ENCODE measurements around the gene TMEM51.
"Not testable (repeated sequence)": the region's sequence is repeated elsewhere in the genome, so short reads cannot be mapped to it uniquely, and the experiment has no call there.

The TMEM51 gene

DNA sequence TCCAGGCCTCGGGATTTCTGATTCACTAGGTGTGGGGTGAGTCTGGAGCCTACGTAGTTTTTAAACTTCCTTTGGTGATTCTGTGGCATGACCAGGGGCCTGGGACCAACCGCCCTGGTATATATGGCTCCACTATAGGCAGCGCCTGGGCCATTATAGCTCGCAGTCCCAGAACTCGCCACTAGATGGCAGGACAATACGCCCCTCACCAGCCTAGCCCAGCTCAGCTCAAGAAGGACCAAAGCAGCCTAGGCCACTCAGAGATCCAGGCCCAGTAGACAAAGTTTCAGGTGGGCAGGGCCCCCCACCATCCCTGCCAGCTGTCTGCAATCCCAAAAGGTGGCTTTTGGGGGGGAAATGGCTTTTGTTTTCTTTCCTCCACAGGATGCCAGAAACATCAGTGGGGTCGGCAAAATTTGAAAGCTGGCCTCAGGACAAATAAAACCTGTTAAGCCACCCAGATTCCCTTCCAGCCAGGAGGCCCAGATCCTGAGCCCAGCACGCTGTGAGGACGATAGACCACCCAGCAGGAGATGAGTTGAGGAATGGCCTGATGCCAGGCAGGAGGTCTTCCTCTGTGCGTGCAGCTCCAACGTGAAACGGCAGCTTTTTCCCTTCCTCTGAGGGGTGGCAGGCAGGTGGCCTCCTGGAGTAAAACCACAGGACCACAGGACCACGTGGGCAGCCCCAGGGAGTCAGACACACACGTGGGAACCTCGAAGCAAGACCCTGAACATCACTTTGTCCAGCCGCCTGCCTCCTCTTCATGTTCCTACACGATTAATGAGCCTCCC is 24.8 kb upstream of the TMEM51 start:
- peak; percentile 73 for DNase-seq

DNA sequence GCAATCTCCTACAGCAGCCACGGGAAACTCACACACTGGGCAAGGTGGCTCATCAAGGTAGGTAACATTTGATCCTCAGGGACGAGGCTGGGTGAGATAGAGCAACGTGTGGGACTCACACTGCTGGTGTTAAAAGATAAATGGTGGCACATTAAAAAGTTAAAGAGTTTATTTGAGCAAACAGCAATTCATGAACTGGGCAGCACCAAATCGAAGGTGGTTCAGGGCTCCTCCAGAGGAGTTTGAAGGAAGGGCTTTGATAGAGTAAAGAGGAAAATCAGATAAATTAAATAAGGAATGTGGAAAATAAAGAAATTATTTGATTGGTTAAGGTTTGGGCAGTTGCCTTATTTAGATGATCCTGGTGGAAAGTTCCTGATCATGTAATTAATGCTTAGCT is 23.6 kb upstream of the TMEM51 start:
- no peak for DNase-seq

DNA sequence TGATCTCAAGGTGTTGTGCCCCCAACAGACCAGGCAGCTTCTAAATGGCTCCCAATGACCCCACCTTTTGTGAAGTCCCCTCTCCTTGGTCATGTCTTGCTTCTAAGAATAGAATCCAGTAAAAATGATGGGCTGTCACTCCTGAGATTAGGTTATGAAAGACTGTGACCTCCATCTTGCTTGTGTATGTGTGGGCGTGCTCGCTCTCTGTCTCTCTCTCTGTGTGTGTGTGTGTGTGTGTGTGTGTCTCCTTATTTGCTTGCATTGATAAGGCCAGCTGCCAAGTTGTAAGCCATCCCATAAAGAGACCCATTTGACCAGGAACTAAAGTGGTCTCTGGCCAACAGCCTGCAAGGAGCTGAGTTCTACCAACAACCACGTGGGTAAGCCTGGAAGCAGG is 22.9 kb upstream of the TMEM51 start:
- no peak for DNase-seq

DNA sequence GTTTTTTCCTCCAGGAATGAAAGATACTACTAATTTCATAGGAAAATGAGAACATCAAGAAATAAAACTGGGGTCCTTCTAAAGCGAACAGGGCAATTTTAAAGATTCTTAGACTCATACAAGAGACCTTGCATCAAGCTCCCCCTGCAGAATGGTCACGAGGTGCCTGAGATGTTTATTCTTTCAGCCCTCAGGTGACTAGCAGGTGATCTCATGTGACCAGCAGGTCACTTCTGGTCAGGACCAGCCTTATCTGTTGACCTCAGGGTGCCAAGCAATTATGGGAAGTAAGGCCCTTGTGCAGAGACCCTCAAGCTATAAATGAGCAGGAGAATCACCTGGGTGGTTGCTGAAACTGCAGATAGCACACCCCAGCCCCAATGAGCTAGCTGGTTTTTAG is 20.6 kb upstream of the TMEM51 start:
- DNase-seq: no peak

DNA sequence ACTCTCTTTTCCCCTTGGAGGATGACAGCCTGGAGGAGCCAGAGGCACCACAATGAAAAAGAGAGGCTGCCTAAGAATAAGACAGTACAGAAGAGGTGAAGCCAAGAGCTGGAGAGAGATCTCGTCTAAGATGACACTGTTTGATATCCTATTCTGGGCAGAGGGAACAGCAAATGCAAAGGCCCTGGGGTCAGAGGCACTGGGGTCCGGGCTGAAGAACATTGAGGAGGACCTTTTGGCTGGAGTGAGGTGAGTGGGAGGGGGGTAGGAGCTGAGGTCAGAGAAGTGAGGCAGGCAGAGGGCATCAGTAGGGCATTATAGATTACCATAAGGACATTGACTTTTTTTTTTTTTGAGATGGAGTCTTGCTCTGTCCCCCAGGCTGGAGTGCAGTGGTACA is 19.3 kb upstream of the TMEM51 start:
- no peak for DNase-seq

DNA sequence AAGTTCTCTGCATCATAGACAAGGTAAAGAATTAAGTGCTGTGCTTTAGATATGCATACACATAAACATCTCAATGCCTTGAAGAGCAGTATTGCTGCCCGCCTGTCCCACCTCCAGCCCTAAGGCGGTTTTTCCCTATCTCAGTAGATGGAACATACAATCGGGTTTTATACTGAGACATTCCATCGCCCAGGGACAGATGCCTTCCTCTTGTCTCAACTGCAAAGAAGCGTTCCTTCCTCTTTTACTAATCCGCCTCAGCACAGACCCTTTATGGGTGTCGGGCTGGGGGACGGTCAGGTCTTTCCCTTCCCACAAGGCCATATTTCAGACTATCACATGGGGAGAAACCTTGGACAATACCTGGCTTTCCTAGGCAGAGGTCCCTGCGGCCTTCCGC is 17.9 kb upstream of the TMEM51 start:
- DNase-seq: not testable (repeated sequence)

DNA sequence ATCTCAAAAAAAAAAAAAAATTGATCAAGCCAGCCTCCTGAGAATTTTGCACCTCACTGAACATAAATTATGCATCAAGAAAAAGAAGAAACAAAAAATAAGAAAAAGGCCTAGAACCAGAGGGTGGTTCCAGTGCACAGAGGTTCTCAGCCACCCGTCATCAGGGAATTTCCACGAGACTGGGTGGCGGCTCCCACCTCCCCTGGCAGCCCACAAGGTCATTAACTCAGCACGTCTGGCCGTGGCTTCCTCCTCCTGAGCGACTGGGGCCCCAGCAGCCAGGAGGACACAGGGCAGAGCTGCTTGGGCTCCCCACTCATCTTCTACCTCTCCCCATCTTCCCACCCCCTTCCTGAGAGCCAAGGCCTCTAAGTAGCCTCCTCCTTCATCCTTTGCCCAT is 15.7 kb upstream of the TMEM51 start:
- no peak for DNase-seq

DNA sequence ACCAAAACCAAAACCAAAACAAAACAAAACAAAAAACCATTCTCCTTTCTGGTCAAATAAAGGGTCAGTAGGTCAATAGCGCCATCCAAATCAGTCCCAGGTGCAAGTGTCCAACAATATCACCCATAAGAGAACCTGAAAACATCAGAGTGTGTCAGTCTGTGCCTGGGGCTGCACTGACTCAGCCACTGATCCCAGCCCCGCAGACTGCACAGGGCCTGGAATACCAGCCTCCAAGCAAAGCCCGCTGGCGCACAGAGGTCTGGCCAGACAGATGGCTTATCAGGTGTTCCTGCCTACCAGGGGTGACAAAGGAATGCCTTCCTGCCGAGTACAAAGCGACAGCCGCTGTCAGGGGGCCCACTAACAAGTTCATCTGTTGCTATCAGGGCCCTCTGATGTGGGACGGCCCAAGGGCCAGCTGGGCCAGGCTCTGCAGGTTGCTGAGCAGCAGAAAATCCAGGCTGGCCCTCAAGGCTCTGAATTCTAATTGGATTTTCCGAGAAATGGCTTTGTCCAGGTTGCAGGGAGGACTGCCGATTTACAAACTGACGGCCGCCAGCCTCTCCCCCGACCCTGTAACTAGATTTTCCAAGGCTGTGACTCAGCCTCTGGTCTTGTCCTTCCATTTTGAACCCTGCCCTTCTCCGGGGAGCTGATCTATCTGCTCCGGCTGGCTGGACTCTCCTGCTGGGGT is 13.7 kb upstream of the TMEM51 start:
- DNase-seq: no peak

DNA sequence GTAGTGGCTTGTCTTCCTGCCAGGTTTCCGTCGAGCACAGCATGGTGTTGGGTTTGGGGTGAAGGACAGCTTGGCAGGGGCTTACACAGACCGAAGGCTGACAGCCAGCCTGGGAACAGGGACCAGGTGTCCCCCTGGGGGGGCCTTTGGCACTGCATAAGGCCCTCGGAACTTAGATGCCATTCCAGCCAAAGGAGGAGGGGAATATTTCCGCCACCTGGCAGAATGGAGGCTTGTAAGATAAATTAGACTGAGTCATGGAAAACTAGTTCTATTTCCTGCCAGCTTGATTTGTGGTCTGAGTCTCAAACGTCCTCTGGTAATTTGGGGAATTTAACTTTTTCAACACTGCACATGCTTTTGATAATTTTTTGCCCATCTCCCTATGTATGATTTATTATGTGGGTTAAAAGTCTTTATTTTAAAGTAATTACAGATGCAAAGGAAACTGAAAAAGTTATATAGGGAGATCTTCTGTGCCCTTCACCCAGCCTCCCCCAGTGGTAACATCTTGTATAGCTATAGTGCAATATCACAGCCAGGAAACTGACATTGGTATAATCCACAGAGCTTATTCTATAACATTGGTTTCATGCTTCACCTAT is 11.5 kb upstream of the TMEM51 start:
- no peak for DNase-seq

DNA sequence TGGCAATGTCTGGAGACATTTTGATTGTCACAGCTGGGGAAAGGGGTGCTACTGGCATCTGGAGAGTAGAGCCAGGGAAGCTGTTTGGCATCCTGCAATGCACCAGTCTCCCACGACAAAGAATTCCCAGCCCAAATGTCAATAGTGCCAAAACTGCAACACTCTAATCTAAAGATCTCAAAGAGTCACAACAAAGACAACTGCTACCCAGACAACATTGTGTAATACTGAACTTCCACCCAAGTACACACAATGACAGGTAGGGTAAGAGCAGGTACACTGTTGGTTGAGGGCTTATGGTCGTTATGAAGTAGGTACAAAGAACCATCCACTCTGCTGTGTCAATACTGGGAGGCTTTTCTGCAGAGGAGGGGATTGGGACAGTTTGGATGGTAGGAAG is 8.2 kb upstream of the TMEM51 start:
- no peak for DNase-seq

DNA sequence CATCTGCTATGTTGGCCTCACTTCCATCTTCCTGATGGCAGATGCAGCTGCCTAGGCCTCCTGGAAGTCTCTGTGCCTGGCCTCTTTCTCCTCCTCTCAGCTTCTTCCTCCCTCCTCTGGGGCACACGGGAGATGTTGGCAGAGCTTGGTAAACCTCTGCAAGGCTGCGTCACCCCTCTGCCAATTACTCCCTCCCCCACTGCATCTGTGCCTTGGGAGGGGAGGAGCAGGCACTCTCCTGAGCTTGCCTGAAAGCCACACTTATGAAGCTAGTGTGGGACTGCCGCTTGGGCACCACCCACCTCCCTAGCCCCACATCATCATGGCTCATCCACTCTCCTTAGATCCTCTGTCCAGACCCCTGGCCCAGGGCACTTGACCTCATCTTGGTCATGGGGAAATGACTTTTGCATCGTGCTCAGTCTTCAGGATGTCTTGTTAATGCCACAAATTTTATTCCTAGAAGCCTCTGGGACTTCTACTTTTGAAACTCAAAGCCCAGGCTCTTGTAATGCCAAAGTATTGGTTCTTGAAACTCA is 7.3 kb upstream of the TMEM51 start:
- DNase-seq: no peak

DNA sequence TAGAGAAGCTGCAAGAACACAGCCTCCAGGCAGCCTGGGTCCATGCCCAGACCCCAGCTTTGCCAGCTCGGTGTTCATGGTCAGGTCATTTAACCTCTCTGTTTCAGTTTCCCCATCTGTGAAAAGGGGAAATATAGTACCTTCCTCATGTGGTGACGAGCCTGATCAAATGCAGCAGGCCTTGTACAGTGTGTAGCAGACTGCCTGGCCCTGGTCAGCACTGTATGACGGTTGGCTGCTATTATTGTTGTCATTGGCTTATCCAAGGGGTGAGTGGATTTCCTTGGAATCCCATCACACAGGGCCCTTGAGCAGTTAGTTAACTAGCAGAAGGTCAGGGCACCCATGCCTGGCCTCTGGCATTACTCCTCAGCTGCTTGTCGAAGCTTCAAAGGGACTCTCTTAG is 6.6 kb upstream of the TMEM51 start:
- DNase-seq: no peak

DNA sequence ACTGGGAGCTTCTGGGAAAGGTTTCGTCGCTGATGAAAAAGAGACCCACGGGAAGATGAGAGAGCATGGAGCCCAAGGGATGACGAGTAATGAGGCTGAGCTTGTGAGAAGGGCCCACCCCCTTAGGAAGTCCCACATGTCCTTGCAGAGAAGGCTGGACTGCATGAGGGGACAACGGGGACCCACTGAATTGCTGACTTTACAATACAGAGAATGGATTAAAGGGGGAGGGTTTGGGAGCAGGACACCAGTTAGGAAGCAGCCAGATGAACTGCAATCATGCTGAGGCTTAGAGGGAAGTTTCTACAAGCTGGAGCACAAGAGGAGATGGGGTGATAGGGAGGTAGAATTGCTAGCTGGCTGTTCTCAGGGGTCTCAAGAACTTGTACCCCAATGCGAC is 5.5 kb upstream of the TMEM51 start:
- DNase-seq: no peak

DNA sequence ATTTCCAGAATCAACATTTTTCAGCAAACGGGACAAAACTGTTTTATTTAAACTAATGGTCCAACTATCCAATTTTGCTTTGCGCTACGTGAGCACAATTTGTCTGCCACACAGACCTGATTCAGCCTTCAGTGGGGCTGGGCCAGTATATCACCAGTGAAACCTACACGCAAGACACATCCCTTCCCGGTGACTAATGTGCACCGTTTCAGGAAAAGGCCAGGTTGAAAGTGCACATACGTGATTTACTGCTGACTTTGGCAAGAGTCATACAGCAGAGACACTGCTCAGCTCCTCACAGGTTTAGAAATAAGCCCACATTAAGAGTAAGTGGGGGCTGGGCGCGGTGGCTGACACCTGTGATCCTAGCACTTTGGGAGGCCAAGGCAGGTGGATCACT is 5.1 kb upstream of the TMEM51 start:
- no peak for DNase-seq

DNA sequence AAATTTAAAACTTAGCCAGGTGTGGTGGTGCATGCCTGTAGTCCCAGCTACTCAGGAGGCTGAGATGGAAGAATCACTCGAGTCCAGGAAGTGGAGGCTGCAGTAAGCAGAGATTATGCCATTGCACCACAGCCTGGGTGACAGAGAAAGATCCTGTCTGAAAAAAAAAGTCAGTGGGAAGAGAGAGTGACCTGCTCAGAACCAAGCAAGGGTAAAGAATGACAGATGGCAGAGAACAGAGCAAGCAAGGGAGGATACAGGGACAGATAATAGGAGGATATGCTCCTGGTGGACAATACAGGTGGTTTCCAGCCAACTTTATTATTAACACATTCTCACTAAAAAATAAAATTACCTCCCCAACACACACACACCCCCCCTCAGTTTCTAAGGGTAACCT is 4.6 kb upstream of the TMEM51 start:
- no peak for DNase-seq

DNA sequence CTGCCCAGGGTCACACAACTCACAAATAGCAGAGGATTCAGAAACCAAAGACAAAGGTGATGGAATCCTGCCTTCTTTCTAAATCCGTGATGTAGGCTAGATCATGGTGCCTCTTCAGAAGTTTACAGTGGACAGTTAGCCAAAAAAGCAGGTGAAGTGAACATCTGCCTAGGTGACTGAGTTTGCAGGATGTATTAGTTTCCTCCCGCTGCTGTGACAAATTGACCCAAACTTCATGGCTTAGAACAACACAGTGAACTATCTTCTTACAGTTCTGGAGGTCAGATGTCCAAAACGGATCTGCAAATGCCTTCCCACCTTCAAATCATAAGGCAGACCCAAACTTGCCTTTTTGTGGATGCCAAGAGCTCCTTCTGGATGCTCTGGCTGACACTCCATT is 3.2 kb upstream of the TMEM51 start:
- no peak for DNase-seq

DNA sequence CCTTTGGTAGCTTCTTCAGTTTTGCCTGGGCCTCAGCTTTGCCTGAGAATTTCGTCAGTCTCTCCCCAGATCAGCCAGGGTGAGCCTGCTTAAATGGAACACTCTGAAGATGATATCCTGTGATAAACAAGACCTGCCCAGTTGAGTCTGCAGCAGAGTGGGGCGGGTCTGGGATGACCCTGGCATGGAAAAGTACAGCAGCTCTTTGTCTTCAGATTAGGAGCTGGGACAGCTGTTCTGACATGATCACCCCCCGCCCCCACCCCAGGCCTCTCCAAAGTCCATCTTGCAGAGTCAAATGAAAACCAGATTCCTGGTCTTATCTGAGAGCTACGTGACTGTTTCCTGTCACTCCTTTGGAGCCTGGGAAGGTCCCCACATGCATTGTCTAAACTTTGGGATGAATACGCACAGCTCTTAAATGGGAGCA is 2.2 kb upstream of the TMEM51 start:
- no peak for DNase-seq

DNA sequence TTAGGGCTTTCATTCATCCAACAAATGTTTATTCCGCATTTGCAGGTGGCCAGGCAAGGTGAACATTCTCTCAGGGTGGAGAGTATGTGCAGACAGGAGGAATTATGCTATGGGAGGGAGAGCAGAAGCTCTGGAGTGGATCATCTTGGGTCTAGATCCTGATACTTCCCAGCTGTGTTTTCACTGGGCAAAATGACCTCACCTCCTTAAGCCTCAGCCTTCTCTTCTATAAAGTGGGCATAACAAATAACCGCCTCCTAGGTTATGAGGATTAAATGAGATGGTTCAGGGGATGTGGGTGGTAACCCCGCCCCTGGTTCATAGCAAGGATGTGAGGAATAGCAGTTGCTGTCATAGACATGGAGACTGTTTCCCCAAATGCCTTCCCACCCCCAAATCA is 1.7 kb upstream of the TMEM51 start:
- DNase-seq: no peak

DNA sequence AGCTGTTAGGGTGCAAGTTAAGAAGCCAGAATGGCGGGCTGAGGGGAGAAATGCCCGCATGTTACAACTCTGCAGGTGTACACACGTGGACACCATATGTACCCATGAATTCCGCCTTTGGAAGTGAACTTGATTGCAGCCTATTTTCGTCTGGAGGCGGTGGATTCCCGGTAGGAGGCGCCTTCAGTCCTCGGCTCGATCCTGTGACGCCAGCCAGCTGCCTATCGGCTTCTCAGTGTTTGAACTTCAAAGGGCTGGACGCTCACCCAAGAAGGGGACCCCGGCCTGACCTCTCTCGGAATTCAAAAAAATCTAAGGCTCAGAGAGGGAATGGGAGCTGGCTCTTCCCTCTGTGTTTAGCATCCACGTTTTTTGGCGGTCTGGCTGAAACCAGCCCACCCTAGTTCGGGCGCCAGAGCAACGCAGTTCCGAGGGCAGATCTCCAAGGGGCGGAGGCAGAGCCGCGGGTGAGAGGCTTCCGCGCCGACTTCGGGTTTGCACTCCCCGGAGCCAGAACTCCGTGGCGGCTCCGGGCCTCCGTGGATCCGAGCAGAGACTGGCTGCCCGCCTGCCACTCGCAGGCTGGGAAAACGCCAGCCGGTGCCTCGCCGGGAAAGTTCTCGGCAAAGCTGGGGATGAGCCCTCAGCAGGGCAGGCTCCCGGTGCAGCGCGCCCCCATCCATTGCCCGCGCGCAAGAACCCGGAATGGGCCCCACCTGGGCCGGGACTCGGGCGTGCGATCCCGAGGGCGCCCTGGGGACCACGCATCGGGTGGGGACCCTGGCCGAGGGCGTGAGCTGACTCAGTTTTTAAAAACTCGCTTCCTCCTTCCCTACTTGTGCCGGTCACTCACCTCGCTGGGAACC is 996 bp upstream of the TMEM51 start:
- DNase-seq: no peak

DNA sequence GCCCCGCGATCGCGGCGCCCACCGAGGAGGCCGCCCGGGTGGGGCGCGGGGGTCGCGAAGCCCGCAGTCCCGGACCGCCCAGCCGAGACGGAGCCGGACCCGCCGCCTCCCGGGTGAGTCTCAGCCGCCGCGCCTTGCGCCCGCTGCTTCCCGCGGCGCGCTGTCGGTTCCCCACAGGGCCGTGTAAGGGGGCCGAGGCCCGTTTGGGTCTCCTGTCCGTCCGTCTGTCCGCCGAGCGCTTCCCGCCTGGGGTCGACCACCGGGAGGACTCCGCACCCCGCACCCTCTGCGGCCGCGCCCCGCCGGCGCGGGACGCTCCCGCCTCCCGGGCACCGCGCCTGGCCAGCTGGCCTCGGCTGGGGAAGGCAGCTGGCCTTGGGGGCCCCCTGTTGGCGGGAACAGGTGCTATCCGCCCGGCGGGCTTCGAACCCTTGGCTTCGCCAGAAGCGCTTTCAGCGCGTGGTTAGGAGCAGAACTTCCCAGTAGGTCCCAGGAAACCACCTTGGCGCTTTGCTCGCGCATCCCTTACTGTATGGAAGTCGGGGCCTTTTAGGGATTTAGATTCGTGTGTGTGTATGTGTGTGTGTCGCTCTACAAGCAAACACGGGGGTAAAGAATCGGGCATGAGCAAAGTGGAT is 414 bp downstream of the TMEM51 start:
- peak; percentile 38 for DNase-seq

DNA sequence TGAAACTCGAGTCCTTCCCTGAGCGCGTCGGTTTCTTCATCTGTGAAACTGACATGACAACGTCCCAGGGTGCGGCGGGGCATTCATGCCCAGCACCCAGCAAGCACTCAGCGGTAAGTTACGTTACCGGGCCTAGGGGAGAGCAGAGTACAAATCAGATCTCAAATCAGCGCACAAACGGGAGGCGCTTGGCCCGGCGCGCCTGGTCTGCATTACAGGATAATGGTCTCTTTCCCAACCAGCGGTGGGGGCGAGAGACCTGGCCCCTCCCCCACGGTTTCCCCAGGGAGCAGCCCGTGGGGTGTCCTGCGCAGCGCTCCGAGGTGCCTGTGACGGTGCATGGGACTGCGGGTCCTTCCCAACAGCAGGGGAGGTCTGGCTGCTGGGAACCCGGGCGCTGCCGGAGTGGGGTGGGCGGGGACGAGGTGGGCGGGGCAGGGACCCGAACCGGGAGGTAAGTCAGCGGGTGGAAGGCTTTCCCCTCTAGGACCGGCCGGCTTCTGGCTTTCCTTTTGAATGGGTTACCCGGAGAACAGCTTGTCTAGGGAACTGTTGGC is 1.0 kb downstream of the TMEM51 start:
- peak; percentile 9 for DNase-seq

DNA sequence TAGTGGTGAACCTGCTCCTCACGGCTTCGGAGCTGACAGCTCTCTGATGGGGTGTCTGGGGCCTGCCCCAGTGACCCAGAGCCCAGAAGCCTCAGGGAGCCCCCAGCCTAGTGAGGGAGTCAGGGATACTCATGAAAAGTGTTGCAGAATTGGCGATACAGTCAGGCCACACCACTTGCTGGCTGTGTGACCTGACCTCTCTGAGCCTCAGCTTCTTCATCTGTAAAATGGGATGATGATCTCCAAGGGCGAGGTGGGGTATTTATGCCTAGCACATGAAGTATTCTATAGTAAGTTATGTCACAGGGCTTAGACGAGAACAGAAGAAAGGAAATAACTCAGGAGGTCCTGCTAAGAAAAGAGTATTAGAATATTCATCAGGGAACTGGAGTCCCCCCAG is 1.6 kb downstream of the TMEM51 start:
- DNase-seq: no peak

Data from stimulated activated CD4-positive, alpha-beta T cell treated with anti-CD3 and anti-CD28 coated beads, Interleukin-1b, Interleukin-23, amount 100 ng/mL, for 48 hours (primary cell).